Measurements from ENCODE around the gene NPDC1.

Gene NPDC1

GRCh38 chr9:137055385-137056364 is 9.7 kb upstream of the NPDC1 start:
- no peak for DNase-seq

- no peak for DNase-seq
Measured at GRCh38 chr9:137054932-137055384, 9.0 kb upstream of the NPDC1 start.

- peak; percentile 40 to 51 for DNase-seq
Measured at GRCh38 chr9:137053944-137054931, 8.3 kb upstream of the NPDC1 start, which contains the start of gene ENTPD2. ENTPD2 (minus strand) TSS chr9:137054061; CDS start chr9:137053997, 64 bp downstream.

- no peak for DNase-seq
Measured at GRCh38 chr9:137052998-137053943, 7.3 kb upstream of the NPDC1 start.

GRCh38 chr9:137052293-137052692 is 6.3 kb upstream of the NPDC1 start:
- no peak for DNase-seq

- DNase-seq = no peak
Measured at GRCh38 chr9:137051145-137051724, 5.3 kb upstream of the NPDC1 start.

GRCh38 chr9:137050570-137050969 is 4.6 kb upstream of the NPDC1 start:
- DNase-seq = no peak

GRCh38 chr9:137049544-137050449 is 3.8 kb upstream of the NPDC1 start:
- DNase-seq = peak; percentile 75 to 79

GRCh38 chr9:137048655-137049543 is 2.9 kb upstream of the NPDC1 start:
- DNase-seq = no peak

- peak in 1 of 2 experiments; percentile 52 for DNase-seq
Measured at GRCh38 chr9:137045294-137046087, 486 bp downstream of the NPDC1 start.

- no peak for DNase-seq
Measured at GRCh38 chr9:137044502-137045177, 1.3 kb downstream of the NPDC1 start.

- no peak for DNase-seq
Measured at GRCh38 chr9:137044037-137044436, 1.9 kb downstream of the NPDC1 start.

- no peak for DNase-seq
Measured at GRCh38 chr9:137042751-137043727, 2.9 kb downstream of the NPDC1 start.

GRCh38 chr9:137041124-137041523 is 4.9 kb downstream of the NPDC1 start:
- DNase-seq = no peak

GRCh38 chr9:137040568-137040967 is 5.4 kb downstream of the NPDC1 start:
- no peak for DNase-seq

GRCh38 chr9:137039611-137040366 is 6.2 kb downstream of the NPDC1 start:
- DNase-seq = no peak

Data from activated CD4-positive, alpha-beta T cell treated with anti-CD3 and anti-CD28 coated beads, Interleukin-2, amount 50 U/mL, for 48 hours (primary cell).